ENCODE measurements around the gene UFSP1.

Gene UFSP1

DNA sequence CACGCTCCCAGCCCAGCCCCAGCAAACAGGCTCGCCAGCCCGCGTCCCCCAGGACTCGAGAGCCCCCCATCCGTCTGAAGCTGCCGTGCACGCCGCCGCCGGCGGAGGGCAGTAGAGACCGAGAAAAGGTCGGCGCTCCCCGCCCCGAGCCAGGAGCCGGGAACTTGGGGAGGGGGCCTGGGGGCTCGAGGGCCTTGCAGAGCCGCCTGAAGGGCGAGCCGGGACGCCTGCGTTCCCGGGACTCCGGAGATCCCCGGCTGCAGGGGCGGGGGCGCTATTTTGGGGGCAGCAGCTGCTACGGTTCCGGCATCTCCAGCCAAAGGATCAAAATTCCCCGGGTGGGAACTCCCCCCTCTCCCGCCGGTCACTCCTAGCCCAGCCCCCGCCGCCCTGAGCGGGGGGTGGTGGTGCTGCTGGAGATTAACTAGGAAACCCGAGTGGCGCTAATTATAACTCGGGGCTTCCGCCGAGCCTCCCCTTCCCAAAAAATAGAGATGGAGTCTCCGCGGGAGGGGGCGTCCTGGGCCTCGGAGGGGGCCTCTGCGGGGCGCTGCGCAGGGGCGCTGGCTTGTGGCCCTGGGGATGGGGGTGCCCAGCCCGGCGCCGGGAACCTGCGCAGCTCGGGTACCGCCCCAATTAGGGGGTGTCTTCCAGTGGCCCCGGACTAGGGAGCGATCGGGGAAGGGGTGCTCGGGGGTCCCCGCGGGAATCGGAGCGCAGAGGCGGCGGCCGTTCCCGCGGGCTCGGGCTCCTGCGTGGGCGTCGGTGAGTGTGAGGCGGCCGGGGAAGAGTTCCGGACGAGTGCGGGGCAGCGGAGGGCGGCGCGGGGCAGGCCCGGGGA lies 5.6 kb upstream of the UFSP1 start:
- Histone ChIP-seq H3K4me2 (ENCODE audit: low read length) (no peak overlapping the region; the same call in 1 of the 2 replicates), H3K36me3 (ENCODE audit: insufficient read depth, low read length) (no peaks in the 10 kb centered on the region), H4K20me1 (ENCODE audit: insufficient read depth, low read length) (no peaks in the 10 kb centered on the region), H3F3A (ENCODE audit: insufficient read depth, low read length) (no peaks in the 10 kb centered on the region), H3K79me2 (ENCODE audit: insufficient read depth, low read length) (no peaks in the 10 kb centered on the region), H3K27ac (ENCODE audit: low read depth, low read length, poor library complexity, severe bottlenecking) (no peak overlapping the region), H3K9ac (ENCODE audit: low read length) (no peak overlapping the region), H3K4me3 (ENCODE audit: low read depth, low read length, poor library complexity, severe bottlenecking) (no peak overlapping the region), H2AFZ (ENCODE audit: low read length) (no peak overlapping the region), H3K9me2 (ENCODE audit: low read depth, low read length) (no peaks in the 10 kb centered on the region), H3K27me3 (ENCODE audit: insufficient read depth, low read length) (0 out of 2 replicates have a peak, but pooled peaks cover 4% of the 10 kb centered on the region), H3K9me3 (ENCODE audit: low read length) (no peaks in the 10 kb centered on the region), H3K4me1 (ENCODE audit: insufficient read depth, low read length, severe bottlenecking) (peaks cover 21% of the 10 kb centered on the region)
- TF ChIP-seq, protein P1, sequence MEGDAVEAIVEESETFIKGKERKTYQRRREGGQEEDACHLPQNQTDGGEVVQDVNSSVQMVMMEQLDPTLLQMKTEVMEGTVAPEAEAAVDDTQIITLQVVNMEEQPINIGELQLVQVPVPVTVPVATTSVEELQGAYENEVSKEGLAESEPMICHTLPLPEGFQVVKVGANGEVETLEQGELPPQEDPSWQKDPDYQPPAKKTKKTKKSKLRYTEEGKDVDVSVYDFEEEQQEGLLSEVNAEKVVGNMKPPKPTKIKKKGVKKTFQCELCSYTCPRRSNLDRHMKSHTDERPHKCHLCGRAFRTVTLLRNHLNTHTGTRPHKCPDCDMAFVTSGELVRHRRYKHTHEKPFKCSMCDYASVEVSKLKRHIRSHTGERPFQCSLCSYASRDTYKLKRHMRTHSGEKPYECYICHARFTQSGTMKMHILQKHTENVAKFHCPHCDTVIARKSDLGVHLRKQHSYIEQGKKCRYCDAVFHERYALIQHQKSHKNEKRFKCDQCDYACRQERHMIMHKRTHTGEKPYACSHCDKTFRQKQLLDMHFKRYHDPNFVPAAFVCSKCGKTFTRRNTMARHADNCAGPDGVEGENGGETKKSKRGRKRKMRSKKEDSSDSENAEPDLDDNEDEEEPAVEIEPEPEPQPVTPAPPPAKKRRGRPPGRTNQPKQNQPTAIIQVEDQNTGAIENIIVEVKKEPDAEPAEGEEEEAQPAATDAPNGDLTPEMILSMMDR (IDR thresholded peaks at IDR 0.05; ENCODE audit: low read length), result peak; percentile 93
- no peak for TF ChIP-seq EZH2 (IDR thresholded peaks at IDR 0.05; ENCODE audit: borderline replicate concordance, low read length)

DNA sequence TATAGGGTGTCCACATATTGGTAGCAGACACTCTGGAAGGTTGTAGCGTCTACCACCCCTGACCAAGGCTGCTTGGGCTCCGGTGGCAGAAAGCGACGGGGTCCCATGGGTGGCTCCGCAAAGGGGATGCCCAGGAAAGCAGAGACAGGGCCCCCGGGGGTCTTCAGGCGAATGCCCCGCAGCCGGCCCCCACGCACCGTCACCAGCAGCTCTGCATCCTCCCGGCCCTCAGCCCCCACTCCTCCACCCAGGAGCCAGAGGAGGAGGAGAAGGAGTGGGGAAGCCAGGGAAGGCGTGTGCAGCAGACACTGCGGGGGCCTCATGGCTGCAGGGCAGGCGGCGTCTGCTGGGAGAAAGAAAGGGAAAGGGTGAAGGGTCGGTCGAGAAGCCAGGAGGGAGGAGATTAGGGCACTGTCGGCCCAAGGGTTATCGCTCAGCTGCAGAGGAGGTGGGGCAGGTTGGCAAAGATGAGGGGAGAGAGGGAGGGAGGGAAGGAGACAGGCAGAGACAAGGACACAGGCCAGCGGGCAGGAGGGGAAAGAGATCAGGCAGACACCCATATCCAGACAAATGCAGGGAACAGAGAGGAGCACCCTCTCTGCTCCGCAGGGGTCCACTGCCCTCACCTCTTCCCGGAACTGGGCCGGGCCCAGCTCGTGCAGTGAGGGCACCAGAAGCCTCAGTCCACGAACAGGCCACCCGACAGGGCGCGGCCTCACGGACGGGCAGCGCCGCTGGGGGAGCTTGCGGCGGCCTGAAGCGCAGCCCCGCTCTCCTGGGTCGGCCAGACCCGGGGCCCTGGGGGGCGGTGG lies 4.6 kb upstream of the UFSP1 start:
- H3K9ac ChIP-seq (ENCODE audit: low read length), result no peak overlapping the region
- H3K9me3 ChIP-seq (ENCODE audit: low read length), result no peaks in the 10 kb centered on the region
- no peak for TF ChIP-seq EZH2 (IDR thresholded peaks at IDR 0.05; ENCODE audit: borderline replicate concordance, low read length)
- TF ChIP-seq, protein P1 (IDR thresholded peaks at IDR 0.05; ENCODE audit: low read length), result no peak
- no peaks in the 10 kb centered on the region for H3K79me2 ChIP-seq (ENCODE audit: insufficient read depth, low read length)
- H3K27me3 ChIP-seq (ENCODE audit: insufficient read depth, low read length), result 0 out of 2 replicates have a peak, but pooled peaks cover 4% of the 10 kb centered on the region
- H2AFZ ChIP-seq (ENCODE audit: low read length), result no peak overlapping the region
- no peaks in the 10 kb centered on the region for H3K9me2 ChIP-seq (ENCODE audit: low read depth, low read length)
- no peaks in the 10 kb centered on the region for H3F3A ChIP-seq (ENCODE audit: insufficient read depth, low read length)
- no peak overlapping the region for H3K4me2 ChIP-seq (ENCODE audit: low read length)
- peaks cover 26% of the 10 kb centered on the region for H3K4me1 ChIP-seq (ENCODE audit: insufficient read depth, low read length, severe bottlenecking)
- H3K27ac ChIP-seq (ENCODE audit: low read depth, low read length, poor library complexity, severe bottlenecking), result no peak overlapping the region
- no peaks in the 10 kb centered on the region for H4K20me1 ChIP-seq (ENCODE audit: insufficient read depth, low read length)
- H3K4me3 ChIP-seq (ENCODE audit: low read depth, low read length, poor library complexity, severe bottlenecking), result no peak overlapping the region
- no peaks in the 10 kb centered on the region; the same call in 1 of the 2 replicates for H3K36me3 ChIP-seq (ENCODE audit: insufficient read depth, low read length)

GRCh38 chr7:100893318-100893895 lies 3.9 kb upstream of the UFSP1 start:
- peaks cover 33% of the 10 kb centered on the region for H3K4me1 ChIP-seq (ENCODE audit: insufficient read depth, low read length, severe bottlenecking)
- no peaks in the 10 kb centered on the region for H4K20me1 ChIP-seq (ENCODE audit: insufficient read depth, low read length)
- no peak overlapping the region for H3K4me2 ChIP-seq (ENCODE audit: low read length)
- no peak overlapping the region for H3K27ac ChIP-seq (ENCODE audit: low read depth, low read length, poor library complexity, severe bottlenecking)
- H3K9me3 ChIP-seq (ENCODE audit: low read length), result no peaks in the 10 kb centered on the region
- peaks cover 5% of the 10 kb centered on the region for H3K36me3 ChIP-seq (ENCODE audit: insufficient read depth, low read length)
- H3K9ac ChIP-seq (ENCODE audit: low read length), result no peak overlapping the region
- no peak overlapping the region for H2AFZ ChIP-seq (ENCODE audit: low read length)
- TF ChIP-seq EZH2 (IDR thresholded peaks at IDR 0.05; ENCODE audit: borderline replicate concordance, low read length), result no peak
- TF ChIP-seq, protein P1 (IDR thresholded peaks at IDR 0.05; ENCODE audit: low read length), result no peak
- no peaks in the 10 kb centered on the region for H3K79me2 ChIP-seq (ENCODE audit: insufficient read depth, low read length)
- H3K4me3 ChIP-seq (ENCODE audit: low read depth, low read length, poor library complexity, severe bottlenecking), result no peak overlapping the region
- H3F3A ChIP-seq (ENCODE audit: insufficient read depth, low read length), result 0 out of 2 replicates have a peak, but pooled peaks cover 2% of the 10 kb centered on the region
- 0 out of 2 replicates have a peak, but pooled peaks cover 4% of the 10 kb centered on the region for H3K27me3 ChIP-seq (ENCODE audit: insufficient read depth, low read length)
- no peaks in the 10 kb centered on the region for H3K9me2 ChIP-seq (ENCODE audit: low read depth, low read length)

All from OCI-LY1 (cell line).